Thyroid gland (tissue), 4 donors: Measurements from ENCODE around the gene SPATS2L.

Source experiments
- CTCF ChIP-seq, 6 experiments: fragments of 200-600 bp in 3 of 6; fragments of 450-650 bp in 3 of 6; sonication (generic) in 3 of 6; IDR thresholded peaks; one replicate each; pipeline ENCODE4 v1.5.1; 2016 to 2019; ENCODE audit warnings: antibody characterized with exemption in 6 of 6, mild to moderate bottlenecking in 2 of 6, inconsistent platforms in 1 of 6, moderate library complexity in 1 of 6
- POLR2A ChIP-seq, 2 donors: fragments of 450-650 bp; IDR thresholded peaks; one replicate each; pipeline ENCODE4 v1.6.1; 2017; ENCODE audit warnings: antibody characterized with exemption in 2 of 2, mild to moderate bottlenecking in 2 of 2, moderate library complexity in 1 of 2

- no peak for TF ChIP-seq CTCF (IDR thresholded peaks at IDR 0.05)
- TF ChIP-seq POLR2A (IDR thresholded peaks at IDR 0.05) = no peak
Measured at GRCh38 chr2:200302940-200303727, 3.4 kb upstream of the SPATS2L start.
